GM19468 (cell line): Measurements from ENCODE around the gene JARID2.
"Not testable (repeated sequence)": the region's sequence is repeated elsewhere in the genome, so short reads cannot be mapped to it uniquely, and the experiment has no call there.

ENCODE experiments used
- ATAC-seq: cut with Tn5 transposase; IDR thresholded peaks from one replicate; pipeline ENCODE4 v1.9.1; 2021; ENCODE audit warnings: mild to moderate bottlenecking, moderate library complexity, moderate number of reproducible peaks; ENCODE audit not compliant: unreplicated experiment; ENCODE audit errors: extremely low read depth

JARID2 gene

DNA sequence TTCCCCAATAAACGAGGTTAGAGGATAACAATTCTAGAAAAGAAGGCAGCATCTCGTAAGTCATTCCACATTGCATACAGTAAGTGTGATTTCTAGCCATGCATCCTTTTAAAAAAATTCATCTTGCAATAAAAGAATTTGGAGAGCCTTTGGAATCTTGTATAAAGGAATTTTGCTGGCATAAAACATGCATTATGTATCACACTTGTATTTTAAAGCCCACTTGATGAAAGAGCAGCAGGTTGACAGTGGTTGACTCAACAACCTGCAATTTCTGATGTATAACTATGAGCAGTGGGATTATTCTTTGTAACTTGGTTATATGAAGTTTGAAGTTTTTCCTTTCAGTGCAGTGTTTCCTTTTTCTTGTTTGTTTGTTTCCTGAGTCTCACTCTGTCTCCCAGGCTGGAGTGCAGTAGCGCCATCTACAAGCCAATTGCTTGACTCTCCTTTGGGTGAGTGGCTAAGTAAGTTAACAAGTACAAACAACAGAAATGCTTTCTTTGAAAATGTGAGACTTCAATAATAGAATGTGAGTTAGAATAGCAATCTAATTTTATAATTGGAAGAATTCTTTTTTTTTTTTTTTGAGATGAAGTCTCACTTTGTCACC, 39.9 kb downstream of the JARID2 start:
- ATAC-seq, result no peak

DNA sequence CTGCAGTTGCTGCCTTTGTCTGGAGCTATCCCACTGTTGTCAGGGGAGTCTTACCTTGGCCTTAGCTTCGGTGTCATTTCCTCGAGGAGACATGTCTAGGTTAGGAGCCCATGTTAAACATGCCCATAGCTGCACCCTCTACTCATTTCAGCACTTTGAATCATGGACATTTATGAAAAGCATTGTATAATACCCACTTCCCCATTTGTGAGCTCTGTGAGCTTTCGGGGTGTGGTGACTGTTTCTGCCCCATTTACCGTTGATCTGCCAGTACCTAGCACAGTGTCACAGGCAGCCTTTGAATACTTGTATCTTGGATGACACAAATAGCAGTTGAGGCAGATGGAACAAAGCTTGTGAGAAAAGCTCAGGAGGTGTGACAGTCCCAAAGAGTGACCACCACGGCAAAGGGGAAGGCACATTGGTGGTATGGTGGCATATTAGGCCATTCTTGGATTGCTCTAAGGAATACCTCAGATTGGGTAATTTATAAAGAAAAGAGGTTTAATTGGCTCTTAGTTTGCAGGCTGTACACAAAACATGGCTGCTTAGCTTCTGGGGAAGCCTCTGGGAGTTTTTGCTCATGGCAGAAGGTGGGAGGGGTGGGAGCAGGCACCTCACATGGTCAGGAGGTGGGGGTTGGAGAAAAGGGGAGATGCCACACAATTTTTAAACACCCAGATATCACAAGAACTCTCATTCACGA, 42.0 kb downstream of the JARID2 start:
- ATAC-seq, result peak; percentile 93

DNA sequence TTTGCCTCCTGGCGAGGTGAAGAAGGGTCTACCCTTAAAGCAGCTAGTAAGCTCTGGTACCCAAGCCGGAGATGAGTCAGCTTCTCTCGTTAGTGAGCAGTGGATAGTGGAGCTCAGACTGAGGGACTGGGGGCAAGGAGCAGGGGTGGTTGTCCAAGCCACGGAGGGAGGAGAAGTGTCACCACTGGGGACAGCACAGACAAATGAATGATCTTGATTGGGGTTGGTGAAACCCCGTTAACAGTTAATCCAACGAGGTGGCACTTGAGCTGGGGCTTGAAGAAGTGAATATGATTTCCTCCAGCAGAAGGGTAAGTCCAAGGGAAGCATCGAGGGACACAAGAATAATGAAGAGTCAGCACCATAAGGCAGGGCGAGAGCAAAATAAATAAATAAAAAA, 43.0 kb downstream of the JARID2 start:
- ATAC-seq, result no peak

DNA sequence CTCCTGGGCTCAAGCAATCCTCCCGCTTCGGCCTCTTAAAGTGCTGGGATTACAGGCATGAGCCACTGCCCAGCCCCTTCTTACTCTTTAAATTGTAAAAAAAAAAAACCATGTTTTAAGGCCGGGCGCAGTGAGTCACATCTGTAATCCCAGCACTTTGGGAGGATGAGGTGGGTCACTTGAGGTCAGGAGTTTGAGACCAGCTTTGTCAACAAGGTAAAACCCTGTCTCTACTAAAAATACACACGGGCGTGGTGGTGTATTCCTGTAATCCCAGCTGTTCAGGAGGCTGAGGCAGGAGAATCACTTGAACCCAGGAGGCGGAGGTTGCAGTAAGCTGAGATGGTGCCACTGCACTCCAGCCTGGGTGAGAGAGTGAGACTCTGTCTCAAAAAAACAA, 43.6 kb downstream of the JARID2 start:
- ATAC-seq, result not testable (repeated sequence)

DNA sequence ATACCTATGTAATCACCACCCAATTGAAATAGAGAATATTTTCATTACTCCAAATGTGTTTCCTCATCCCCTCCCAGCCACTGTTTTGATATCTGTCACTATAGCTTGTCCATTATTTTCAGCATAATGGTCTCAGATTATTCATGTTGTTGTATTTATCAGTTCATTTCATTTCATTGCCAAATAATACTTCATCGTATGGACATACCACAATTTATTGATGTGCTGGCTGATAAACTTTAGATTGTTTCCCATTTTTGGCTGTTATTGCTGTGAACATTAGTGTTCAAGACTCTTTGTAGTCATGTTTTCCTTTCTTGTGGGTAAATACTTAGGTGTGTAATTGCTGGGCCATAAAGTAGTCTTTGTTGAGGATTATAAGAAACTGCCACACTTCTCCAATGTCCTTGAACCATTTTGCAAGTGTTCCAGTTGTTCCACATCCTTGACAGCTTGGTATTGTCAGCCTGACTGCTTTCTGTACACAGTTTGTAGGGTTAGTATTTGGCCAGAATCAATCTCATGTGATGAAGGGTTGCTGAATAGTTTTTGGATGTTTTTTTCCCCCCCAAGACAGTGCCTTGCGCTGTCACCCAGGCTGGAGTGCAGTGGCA, 44.3 kb downstream of the JARID2 start:
- ATAC-seq, result no peak

DNA sequence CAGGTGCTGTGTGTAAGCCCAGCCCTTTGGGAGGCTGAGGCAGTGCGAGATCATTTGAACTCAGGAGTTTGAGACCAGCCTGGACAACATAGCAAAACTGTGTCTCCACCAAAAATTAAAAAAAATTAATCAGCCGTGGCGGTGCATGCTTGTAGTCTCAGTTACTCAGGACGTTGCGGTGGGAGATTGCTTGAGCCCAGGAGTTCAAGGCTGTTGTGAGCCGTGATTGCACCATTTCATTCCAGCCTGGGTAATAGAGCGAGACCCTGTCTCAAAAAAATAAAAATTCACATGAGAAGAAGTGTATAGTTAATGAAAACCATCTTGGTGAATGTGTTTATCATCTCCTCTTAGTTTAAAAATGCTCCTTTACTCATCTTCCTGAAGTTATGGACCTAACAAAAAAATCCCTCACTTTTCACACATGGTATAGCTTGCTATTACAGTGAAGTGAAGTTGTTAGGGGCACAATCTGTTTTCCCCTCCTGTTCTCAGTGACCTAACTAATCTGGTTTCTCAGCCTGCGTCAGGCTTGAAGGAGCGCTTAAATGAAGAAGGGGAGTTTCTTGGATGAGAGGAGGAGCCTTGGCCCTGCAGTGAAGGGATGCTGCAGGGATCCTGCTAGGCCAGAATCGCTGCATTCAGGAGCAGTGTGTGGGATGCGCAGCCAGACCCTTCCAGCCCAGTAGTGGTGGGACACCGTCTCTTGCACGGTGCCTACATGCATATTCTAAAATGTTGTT, 45.3 kb downstream of the JARID2 start:
- no peak for ATAC-seq

DNA sequence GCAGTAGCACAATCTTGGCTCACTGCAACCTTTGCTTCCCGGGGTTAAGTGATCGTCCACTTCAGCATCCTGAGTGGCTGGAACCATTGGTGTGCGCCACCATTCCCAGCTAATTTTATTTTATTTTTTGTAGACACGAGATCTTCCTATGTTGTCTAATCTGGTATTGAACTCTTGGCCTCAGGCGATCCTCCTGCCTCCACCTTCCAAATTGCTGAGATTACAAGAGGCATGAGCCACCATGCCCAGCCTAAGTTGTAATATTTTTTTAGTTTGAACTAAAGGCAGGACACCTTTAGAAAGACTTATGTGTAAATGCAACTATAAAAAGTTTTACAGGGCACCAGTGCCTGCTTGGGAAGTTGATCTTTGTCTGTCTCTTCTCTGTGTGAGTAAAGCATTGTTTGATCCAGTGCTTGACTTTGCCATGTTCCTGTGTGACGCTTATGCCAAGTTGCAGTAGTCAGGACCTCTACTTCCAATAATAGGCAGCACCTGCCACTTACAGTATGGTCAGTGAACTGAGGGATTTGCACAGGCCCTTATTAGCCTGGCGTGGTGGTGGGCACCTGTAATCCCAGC, 46.9 kb downstream of the JARID2 start:
- no peak for ATAC-seq

DNA sequence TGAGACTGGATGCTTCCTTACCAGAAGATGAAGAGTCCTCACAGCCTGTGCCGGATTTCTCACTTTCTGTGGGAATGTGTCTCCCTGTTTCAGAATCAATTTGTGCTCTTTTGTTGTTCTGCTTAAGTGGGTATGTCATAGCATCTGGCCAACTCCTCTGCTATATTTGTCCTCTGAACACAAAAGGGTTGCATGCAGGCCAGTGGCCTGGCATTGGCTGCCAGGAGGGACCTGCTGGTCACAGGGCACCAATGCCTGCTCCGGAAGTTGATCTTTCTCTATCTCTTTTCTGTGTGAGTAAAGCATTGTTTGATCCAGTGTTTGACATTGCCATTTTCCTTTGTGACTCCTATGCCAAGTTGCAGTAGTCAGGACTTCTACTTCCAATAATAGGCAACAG, 47.8 kb downstream of the JARID2 start:
- ATAC-seq, result no peak

DNA sequence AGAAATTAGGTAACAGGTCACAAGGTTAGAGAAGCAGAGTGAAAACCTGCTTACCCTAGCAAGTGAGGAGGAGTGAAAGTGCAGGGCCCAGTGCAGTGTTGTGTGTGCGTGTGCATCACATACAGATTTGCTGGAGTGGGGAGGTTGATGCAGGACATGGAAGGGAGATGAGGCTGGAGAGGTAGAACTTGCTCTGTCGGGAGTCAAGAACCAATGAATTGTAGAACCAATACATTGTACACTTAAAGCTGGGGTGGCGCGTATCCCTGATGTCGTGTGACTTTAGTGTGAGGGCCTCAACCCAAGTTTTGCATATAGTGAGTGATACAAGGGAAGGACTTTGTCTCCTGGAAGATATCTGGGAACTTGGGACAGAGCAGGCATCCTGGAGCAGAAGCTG, 48.6 kb downstream of the JARID2 start:
- no peak for ATAC-seq

DNA sequence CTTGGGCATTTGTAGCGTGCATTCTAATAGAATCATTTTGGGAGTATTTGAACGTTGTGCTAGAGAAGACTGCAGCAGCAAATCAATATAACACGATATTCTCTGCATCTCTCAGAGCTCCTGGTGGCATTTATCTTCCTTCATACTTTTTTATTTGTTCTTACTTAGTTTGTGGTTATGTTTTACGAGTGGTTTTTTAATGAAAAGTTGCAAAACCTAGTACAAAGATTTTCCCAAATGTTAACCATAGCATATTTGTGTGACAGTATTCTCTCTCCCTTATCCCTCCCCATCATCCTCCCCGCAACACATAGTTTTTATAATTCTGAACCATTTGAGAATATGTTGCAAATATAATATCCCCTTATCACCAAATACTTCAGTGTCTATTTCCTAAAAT, 50.4 kb downstream of the JARID2 start:
- ATAC-seq, result no peak

DNA sequence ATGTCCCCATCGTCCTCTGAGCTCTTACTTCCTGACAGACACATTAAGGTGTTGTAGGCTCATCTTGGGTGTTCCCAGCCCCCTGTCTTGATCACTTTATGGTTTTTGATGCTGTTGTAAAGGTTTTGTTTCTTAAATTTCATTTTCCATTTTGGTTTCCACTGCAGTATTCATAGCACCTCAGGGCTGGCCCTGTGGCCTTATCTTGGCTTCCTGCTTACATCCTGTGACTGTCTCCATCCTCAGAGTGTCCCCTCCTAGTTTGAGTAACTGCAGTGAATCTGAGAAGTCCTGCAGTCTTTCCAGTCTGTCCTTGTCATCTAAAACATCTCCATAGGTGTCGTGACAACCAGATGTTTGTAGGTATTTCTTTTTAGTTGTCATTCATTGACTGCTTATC, 50.9 kb downstream of the JARID2 start:
- peak; percentile 48 for ATAC-seq

DNA sequence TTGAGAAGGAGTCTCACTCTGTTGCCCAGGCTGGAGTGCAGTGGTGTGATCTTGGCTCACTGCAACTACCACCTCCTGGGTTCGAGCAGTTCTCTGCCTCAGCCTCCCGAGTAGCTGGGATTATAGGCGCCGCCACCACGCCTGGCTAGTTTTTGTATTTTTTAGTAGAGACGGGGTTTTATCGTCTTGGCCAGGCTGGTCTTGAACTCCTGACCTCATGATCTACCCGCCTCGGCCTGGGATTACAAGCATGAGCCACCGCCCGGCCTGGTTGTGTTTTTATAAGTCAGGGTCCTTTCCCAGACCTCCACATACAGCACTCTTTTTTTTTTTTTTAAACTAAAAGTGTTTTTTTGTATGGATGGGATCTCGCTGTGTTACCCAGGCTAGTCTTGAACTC, 51.3 kb downstream of the JARID2 start:
- not testable (repeated sequence) for ATAC-seq

DNA sequence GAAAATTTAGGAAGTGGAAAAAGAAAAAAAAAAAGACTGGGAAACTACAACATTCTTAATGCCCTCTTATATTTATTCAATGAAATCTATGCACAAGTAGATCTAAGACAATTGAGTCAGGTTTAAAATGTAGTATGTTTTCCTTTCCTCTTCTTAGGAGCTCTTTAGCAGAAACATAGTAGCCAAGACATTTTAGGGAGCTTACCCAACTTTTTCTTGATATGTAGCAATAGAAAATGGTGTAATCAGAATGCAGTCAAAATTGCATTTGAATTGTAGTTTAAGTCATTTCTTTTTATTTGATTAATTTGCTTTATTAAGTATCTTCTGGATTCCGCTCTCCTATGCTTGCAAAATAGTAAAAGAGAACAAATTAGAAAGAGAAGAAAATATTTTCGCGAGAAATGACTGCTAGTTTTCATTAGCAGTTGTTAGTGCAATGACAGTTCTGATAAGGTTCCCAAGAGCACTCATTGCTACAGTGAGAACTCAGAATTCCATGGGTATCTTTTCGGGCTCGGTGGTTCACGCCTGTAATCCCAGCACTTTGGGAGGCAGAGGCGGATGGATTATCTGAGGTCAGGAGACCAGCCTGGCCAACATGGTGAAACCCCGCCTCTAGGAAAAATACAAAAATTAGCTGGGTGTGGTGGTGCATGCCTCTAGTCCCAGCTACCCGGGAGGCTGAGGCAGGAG, 52.2 kb downstream of the JARID2 start:
- no peak for ATAC-seq

DNA sequence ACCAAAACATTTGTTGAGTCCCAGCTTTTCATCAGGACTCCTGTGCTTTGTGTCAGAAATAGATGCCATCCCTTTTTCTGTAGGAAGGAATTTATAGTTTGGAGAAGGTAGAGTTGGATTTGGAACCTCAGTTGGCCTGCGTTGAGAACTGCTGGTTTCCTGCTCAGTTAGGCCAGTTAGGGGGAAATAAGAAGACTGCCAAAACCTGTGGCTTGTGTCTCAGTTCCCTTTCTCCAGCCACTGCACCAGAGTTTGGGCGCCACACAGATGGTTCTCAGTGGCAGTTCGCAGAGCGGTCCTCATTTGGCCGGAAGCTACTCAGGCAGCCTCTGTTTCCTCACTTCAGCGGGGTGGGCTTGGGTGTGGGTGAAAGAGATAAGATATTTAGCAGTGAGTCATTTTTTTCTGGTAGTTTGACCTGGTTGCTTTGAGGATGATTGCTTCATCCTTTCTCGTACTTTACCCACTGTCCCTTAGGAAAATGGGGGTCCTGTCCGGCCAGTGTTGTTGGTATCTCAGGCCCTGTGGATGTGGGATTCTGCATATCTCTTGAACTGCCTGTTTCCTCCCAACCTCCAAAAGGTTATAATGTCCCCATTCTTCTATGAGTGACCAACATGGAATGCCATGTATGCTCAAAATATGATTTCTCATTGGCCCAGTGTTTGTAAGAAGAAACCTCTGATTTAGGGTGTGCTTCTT, 53.7 kb downstream of the JARID2 start:
- ATAC-seq, result peak; percentile 53

DNA sequence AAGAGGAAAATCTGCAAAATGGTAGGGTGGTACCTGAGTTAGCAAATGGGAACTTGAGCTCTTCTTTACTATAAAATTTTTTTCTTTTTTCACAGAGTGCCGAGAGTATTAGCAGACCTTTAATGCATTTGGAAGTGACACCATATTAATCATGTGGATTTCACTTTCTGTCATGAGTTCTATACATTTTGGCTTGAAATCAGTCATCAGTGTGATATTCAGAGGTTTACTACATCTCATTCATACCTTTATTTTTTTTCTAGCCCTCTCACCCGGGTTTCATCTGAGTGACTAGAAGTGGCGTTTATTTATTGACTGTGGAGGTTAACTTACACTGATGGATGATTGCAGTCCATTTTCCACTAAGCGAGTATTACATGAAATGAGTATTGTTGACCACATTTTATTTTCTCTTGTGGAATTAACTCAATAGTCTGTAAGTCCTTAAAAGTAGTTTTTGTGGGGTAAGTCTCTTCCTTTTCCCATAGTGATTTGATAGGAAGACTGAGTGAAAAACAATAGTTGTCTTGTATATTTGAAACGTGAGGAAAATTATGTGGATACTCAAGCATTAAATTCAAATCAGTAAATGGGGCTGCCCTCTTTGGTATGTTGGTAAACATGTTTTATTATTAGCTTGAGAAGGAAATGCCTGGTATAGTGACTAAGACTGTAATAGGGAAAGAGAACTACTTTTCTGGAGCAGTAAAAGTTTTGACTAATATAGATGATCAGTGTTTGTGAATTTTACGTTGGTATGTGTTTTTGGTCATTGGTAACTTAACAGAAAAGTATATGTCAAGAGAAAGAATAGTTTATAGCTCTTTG, 55.5 kb downstream of the JARID2 start:
- no peak for ATAC-seq

DNA sequence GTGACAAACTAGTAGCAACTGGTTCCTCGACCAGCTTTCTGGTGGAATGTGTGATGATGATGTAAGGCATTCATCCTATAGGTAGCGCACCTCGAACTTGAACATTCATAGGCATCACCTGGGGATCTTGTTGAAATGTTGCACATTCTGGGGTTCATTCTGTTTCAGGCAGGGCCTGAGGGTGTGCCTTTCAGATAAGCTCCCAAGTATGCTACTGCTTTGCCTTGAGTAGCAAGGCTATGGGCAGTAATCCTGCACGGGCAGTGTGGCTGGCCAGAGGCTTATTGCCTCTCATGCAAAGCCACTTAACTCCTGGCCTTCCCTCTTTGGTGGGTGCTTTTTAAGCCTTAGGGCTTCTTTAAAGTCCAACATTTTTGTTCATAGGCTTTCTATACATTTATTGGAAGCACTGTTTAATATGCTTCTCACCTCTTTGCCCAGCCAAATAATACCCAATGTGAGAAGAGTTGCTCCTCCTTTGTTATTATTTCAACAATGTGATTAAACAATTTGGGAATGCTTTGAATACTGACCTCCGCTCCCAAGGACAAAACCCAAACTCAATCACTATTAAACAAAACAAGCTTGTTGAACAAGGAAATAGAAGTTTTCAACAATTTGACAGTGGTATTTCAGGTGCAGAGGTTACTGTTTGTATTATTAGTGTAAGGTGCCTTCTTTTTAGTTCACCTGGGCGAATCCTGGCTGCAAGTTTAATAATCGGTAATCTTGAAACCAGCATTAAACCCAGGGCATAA, 57.5 kb downstream of the JARID2 start:
- no peak for ATAC-seq

DNA sequence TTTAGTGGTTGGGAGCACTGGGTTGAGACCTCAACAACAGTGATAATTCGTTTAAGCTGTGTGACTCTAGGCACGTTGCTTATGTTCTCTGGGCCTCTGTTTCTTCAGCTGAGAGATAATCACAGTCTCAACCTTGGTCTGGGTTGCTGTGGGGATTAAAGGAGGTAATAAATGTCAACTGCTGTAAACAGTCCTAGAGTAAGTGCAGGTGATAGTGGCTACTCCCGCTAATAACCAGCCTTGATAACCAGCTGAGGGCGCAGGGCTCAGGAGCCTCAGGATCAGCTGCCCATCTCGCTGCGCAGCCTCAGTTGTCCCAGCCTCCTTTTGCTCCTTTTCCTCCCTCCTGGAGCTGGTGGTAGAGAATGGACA, 58.0 kb downstream of the JARID2 start:
- ATAC-seq, result no peak
